ENCODE results near the gene RAD51D.
"Not testable (repeated sequence)": the region's sequence is repeated elsewhere in the genome, so short reads cannot be mapped to it uniquely, and the experiment has no call there.

RAD51D gene

GRCh38 chr17:35155246-35155645 lies 35.6 kb upstream of the RAD51D start:
- no peaks in the 10 kb centered on the region for H3K36me3 ChIP-seq (replicated peaks)
- no peak for DNase-seq
- no peak for TF ChIP-seq CTCF (IDR thresholded peaks at IDR 0.05; ENCODE audit: low read depth, low read length, missing control alignments)
- no peak overlapping the region for H3K4me3 ChIP-seq (ENCODE audit: low read depth, low read length)
- H3K27ac ChIP-seq, result no peak overlapping the region
- no peaks in the 10 kb centered on the region for H3K27me3 ChIP-seq (replicated peaks)
- in situ Hi-C loops (cut with HindIII; ENCODE audit: low pct_ligation_motif_present, low sequenced_read_pairs), result no loop called here

GRCh38 chr17:35154196-35155165 lies 34.8 kb upstream of the RAD51D start:
- no peak overlapping the region for H3K4me3 ChIP-seq (ENCODE audit: low read depth, low read length)
- no peak for DNase-seq
- H3K36me3 ChIP-seq (replicated peaks), result no peaks in the 10 kb centered on the region
- TF ChIP-seq CTCF (IDR thresholded peaks at IDR 0.05; ENCODE audit: low read depth, low read length, missing control alignments), result no peak
- no peak overlapping the region for H3K27ac ChIP-seq
- in situ Hi-C loops (cut with HindIII; ENCODE audit: low pct_ligation_motif_present, low sequenced_read_pairs), result no loop called here
- no peaks in the 10 kb centered on the region for H3K27me3 ChIP-seq (replicated peaks)

- Histone ChIP-seq H3K27ac (no peak overlapping the region), H3K36me3 (replicated peaks) (no peaks in the 10 kb centered on the region), H3K27me3 (replicated peaks) (no peaks in the 10 kb centered on the region), H3K4me3 (ENCODE audit: low read depth, low read length) (no peak overlapping the region)
- no peak for DNase-seq
- TF ChIP-seq CTCF (IDR thresholded peaks at IDR 0.05; ENCODE audit: low read depth, low read length, missing control alignments), result no peak
- in situ Hi-C loops (cut with HindIII; ENCODE audit: low pct_ligation_motif_present, low sequenced_read_pairs), result no loop called here
Observed at GRCh38 chr17:35152421-35153140, 32.9 kb upstream of the RAD51D start.

- in situ Hi-C loops (cut with HindIII; ENCODE audit: low pct_ligation_motif_present, low sequenced_read_pairs); H3K36me3 ChIP-seq (replicated peaks); H3K4me3 ChIP-seq (ENCODE audit: low read depth, low read length); H3K27me3 ChIP-seq (replicated peaks); DNase-seq; H3K27ac ChIP-seq: not testable (repeated sequence)
Observed at GRCh38 chr17:35151080-35151479, 31.4 kb upstream of the RAD51D start.

GRCh38 chr17:35149941-35150340 lies 30.3 kb upstream of the RAD51D start:
- in situ Hi-C loops (cut with HindIII; ENCODE audit: low pct_ligation_motif_present, low sequenced_read_pairs), result no loop called here
- Histone ChIP-seq H3K4me3 (ENCODE audit: low read depth, low read length) (no peak overlapping the region), H3K36me3 (replicated peaks) (no peaks in the 10 kb centered on the region), H3K27me3 (replicated peaks) (no peaks in the 10 kb centered on the region), H3K27ac (no peak overlapping the region)
- DNase-seq, result no peak
- TF ChIP-seq CTCF (IDR thresholded peaks at IDR 0.05; ENCODE audit: low read depth, low read length, missing control alignments), result no peak

GRCh38 chr17:35148144-35148543 lies 28.5 kb upstream of the RAD51D start:
- Histone ChIP-seq H3K27ac (no peak overlapping the region), H3K36me3 (replicated peaks) (no peaks in the 10 kb centered on the region), H3K4me3 (ENCODE audit: low read depth, low read length) (no peak overlapping the region), H3K27me3 (replicated peaks) (no peaks in the 10 kb centered on the region)
- in situ Hi-C loops (cut with HindIII; ENCODE audit: low pct_ligation_motif_present, low sequenced_read_pairs), result no loop called here
- no peak for TF ChIP-seq CTCF (IDR thresholded peaks at IDR 0.05; ENCODE audit: low read depth, low read length, missing control alignments)
- no peak for DNase-seq
